Measurements from ENCODE around the gene CEACAM21.

Gene CEACAM21

DNA sequence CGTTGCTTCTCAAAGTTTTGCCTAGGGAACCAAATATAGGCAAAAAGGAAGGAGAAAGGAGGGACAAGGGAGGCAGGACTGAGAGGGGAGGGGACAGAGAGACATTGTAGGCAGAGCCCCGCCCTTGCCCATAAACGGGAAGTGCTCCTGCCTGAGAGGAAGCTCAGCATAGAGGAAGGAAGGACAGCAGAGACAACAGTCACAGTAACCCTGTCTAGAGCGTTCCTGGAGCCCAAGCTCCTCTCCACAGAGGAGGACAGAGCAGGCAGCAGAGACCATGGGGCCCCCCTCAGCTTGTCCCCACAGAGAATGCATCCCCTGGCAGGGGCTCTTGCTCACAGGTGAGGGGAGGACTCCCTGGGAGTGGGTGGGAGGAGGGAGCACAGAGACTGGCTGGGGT is at the start of gene CEACAM21:
Gene CEACAM21, plus strand, starts transcription at position 169 of the 400 bp plus-strand sequence. Its CDS starts 109 bp downstream, at position 278.
- peak within 1 kb of the TSS in 14 of 21 experiments; percentile 5 to 89 (median 56) for H3K27ac ChIP-seq
- H3K4me3 ChIP-seq = peak within 1 kb of the TSS in 1 of 7 experiments; percentile 10

DNA sequence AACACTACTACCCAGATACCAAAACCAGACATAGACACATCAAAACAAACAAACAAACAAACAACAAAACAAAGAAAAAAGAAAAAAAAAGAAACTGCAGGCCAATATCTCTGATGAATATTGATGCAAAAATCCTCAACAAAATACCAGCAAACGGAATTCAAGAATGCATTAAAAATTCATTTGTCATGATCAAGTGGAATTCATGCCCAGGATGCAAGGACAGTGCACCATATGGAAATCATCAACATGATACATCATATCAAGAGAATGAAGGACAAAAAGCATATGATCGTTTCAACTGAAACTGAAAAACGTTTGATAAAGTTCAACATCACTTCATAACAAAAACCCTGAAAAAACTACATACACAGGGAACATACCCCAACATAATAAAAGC is 48.9 kb upstream of the CEACAM21 start:
- H3K4me3 ChIP-seq = no peak overlapping the region

GRCh38 chr19:41528106-41528505 is 47.9 kb upstream of the CEACAM21 start:
- Histone ChIP-seq H3K27ac (no peak overlapping the region), H3K4me3 (no peak overlapping the region)

More for the DNA sequence above, 48.9 kb upstream of the CEACAM21 start:
- H3K27ac ChIP-seq = no peak overlapping the region

DNA sequence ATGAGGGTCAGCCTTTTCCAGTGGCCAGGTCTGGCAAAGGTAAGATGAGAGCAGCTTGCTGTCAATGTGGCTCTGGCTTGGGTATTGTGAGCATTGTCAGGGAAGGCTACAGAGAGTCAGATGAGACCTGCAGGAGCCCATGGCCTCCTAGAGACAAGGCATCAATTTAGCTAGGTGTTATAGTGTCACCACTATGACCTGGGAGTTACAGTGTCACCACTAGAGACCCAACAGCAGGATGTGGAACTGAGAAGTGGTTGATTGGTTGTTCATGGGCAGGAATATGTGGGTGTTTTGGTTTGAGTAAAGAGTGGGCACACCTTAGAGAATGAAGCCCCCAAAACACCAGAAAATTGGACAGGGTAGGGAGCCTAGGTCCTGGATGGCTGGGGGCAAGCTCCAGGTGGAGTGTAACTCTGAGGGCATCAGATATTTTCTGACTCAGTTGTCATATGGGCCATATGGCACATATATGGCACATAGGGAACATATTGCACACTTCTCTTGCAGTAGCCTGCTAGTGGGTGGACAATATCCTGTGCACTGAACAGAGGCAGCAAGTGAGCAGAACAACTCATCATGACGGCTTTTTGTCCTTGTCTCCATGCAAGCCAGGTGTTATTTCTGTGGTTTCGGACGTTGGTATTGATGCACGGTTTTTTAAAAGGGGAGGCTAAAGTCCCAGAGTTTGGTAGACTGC is 46.3 kb upstream of the CEACAM21 start:
- H3K4me3 ChIP-seq = no peak overlapping the region
- H3K27ac ChIP-seq = peak overlapping the region in 1 of 21 experiments; percentile 72

DNA sequence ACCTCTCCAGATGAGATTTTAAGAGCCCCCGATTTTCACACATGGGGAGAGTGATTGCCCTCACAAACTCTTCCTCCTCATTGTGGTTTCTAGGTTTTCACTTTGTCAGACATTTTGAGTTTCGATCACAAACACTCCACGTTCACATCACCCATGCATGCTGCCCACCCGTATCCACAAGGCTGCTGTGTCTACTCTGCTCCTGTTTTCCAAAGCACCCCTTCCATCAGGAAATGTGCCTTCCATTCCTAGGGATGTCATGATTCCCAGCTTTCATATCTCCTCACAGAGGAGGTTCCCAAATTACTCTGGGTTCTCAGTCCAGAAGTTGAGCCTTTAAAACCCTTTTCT is 45.8 kb upstream of the CEACAM21 start:
- peak overlapping the region in 13 of 21 experiments; percentile 8 to 78 (median 67) for H3K27ac ChIP-seq
- H3K4me3 ChIP-seq = no peak overlapping the region

- Histone ChIP-seq H3K27ac (peak overlapping the region in 19 of 21 experiments; percentile 26 to 81 (median 72)), H3K4me3 (peak overlapping the region in 2 of 7 experiments; percentile 11 to 20)
Measured at GRCh38 chr19:41530761-41531301, 45.1 kb upstream of the CEACAM21 start.

- H3K27ac ChIP-seq = peak overlapping the region in 20 of 21 experiments; percentile 26 to 81 (median 71)
- H3K4me3 ChIP-seq = peak overlapping the region in 3 of 7 experiments; percentile 11 to 20 (median 12)
Measured at GRCh38 chr19:41531438-41532311, 44.3 kb upstream of the CEACAM21 start.

DNA sequence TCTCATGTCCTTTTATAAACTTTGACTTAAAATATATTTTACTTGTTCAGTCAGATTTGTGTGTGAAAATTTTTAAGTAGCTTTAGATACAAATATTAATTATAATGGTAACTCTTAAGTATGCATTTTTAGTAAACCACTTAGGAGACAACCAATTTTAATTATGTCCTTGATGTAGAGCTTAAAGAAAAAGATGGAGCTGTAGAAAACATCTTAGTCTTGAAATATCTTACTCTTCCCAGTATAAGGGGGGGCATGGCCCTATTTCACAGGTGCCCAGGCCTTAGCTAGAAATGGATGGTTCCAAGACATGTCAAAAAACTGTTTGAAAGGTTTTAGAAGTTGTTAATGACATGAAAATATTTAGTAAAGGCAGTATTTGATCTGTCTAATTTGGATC is 43.4 kb upstream of the CEACAM21 start:
- H3K27ac ChIP-seq = peak overlapping the region in 1 of 21 experiments; percentile 78
- no peak overlapping the region for H3K4me3 ChIP-seq

- Histone ChIP-seq H3K4me3 (no peak overlapping the region), H3K27ac (peak overlapping the region in 1 of 21 experiments; percentile 39)
Measured at GRCh38 chr19:41533671-41534215, 42.2 kb upstream of the CEACAM21 start.

- H3K4me3 ChIP-seq = no peak overlapping the region
- H3K27ac ChIP-seq = peak overlapping the region in 6 of 21 experiments; percentile 19 to 54 (median 40)
Measured at GRCh38 chr19:41535029-41535622, 40.8 kb upstream of the CEACAM21 start.

- no peak overlapping the region for H3K27ac ChIP-seq
- H3K4me3 ChIP-seq = no peak overlapping the region
Measured at GRCh38 chr19:41537789-41538188, 38.2 kb upstream of the CEACAM21 start.

GRCh38 chr19:41540041-41540695 is 35.8 kb upstream of the CEACAM21 start:
- no peak overlapping the region for H3K27ac ChIP-seq
- H3K4me3 ChIP-seq = no peak overlapping the region

- Histone ChIP-seq H3K27ac (no peak overlapping the region), H3K4me3 (no peak overlapping the region)
Measured at GRCh38 chr19:41541990-41542584, 33.9 kb upstream of the CEACAM21 start.

DNA sequence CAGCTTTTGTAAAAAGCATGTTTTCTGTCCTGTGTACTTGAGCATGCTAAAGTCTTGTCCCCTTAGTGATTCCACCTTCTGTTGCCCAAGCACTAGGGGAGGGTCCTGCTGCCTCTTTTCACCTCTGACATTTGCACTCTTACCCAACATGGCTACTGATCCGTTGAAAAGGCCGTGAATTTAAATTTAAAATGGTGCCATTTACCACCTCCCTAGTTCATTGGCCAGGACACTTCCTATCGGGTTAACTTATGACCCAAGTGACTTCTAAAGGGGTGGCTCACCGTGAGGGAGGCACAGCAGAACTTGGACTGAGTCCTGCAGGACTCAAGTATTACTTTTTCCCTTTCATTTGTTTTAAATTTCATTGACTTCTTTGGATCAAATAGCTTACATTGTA is 33.3 kb upstream of the CEACAM21 start:
- Histone ChIP-seq H3K27ac (no peak overlapping the region), H3K4me3 (no peak overlapping the region)

GRCh38 chr19:41543582-41543981 is 32.4 kb upstream of the CEACAM21 start:
- H3K27ac ChIP-seq = no peak overlapping the region

DNA sequence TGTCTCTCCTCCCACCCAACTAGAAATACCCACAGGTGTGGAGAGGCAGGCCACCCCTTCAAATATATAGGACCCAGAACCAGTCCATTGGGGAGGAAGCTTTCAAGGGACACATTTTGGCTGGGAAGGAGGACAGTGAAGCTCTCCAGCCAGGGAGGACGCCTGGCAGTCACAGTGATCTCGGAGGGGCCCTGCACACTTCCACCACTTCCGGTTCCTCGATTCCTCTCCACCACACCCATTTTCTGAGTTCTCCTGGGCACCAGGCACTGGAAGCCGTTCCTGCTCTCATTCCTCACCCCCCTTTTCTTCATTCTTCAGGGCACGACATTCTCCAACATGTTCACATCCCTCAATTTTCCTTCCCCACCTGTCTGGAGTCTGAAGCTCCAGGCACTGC is 30.4 kb upstream of the CEACAM21 start:
- peak overlapping the region in 13 of 21 experiments; percentile 8 to 88 (median 67) for H3K27ac ChIP-seq
- H3K4me3 ChIP-seq = no peak overlapping the region

More at GRCh38 chr19:41543582-41543981, 32.4 kb upstream of the CEACAM21 start:
- no peak overlapping the region for H3K4me3 ChIP-seq

DNA sequence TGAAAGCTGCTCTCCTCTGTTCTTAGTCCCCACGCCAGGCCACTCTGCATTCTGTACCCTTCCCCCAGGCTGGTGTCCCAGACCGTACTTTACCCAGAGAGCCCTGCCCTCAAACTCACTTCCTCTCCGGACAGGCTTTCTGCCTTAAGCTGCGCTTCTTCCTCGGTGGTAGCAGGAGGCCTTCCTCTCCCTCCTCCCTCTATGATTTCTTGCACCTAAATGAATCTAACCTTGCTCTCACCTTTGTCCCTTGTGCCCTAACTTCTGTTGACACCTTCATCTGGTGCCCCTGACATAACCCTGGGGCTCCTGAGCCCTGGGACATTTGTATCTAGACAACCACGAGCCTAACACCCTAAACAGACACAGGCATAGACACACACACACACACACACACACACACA is 29.6 kb upstream of the CEACAM21 start:
- peak overlapping the region in 16 of 21 experiments; percentile 2 to 88 (median 57) for H3K27ac ChIP-seq
- H3K4me3 ChIP-seq = no peak overlapping the region

DNA sequence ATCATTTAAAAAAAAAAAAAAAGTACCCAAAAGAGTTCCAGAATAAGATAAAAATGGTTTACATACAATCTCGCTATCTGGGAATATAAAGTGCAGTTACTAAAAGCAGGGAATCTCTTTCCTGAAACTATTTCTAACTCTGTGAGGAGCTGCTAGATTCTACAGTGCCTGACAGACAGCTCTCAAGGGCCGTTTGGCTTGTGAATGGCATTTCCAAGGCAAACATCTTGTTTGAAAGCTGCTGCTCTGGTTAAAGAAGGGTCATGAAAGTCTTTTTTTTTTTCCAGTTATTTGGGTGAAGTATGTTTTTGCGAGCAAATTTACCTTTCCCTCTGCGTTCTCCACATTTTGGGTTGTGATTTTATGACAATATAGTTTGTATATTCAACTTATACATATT is 29.0 kb upstream of the CEACAM21 start:
- H3K27ac ChIP-seq = peak overlapping the region in 6 of 21 experiments; percentile 8 to 88 (median 70)

DNA sequence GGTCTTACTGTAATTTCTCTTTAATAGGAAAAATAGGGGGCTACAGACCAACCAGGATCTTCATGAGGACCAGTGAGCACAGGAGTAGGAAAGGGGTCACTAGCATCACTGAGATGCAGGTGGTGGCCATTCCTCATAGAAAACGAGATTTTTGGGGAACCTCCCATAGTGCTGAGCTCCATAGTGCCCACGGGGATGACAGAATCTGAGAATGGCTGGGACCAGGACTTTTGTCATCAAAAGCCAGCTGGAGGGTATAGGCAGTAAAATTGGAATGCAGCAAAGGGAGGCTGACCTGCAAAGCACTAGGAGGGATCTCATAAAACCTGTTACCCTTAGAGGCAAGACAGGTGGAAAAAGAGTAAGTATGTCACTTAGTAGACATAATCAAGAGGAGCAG is 28.4 kb upstream of the CEACAM21 start:
- Histone ChIP-seq H3K4me3 (no peak overlapping the region), H3K27ac (peak overlapping the region in 1 of 21 experiments; percentile 88)

More for the DNA sequence above, 29.0 kb upstream of the CEACAM21 start:
- no peak overlapping the region for H3K4me3 ChIP-seq
